HFFc6 (cell line): ENCODE results near the gene NKD1. TPM values are rescaled to one million over a fixed set of nuclear protein-coding genes. Genes with fewer than 3 reads are reported as not detected.
A peak's percentile ranks its signal among the peaks of the same experiment; 100 is the strongest.

ENCODE experiments used
- DNase-seq: peaks from one replicate; pipeline ENCODE4 v3.0.0-alpha.2; 2018
- H3K27ac Mint-ChIP-seq: 2 replicates; pipeline ENCODE4 v1.8.0; 2020; ENCODE audit warnings: mild to moderate bottlenecking, mixed read lengths
- H3K27me3 Mint-ChIP-seq: 2 replicates; pipeline ENCODE4 v1.8.0; 2021; ENCODE audit warnings: mild to moderate bottlenecking, moderate library complexity, mixed read lengths; ENCODE audit not compliant: insufficient read depth
- H3K36me3 Mint-ChIP-seq: 2 replicates; pipeline ENCODE4 v1.8.0; 2021; ENCODE audit warnings: low read depth, mixed read lengths
- H3K4me1 Mint-ChIP-seq: 2 replicates; pipeline ENCODE4 v1.8.0; 2020; ENCODE audit warnings: low read depth, mixed read lengths
- H3K4me3 Mint-ChIP-seq: 2 replicates; pipeline ENCODE4 v1.8.0; 2020; ENCODE audit warnings: mild to moderate bottlenecking, moderate library complexity, mixed read lengths
- H3K9me3 Mint-ChIP-seq: 2 replicates; pipeline ENCODE4 v1.8.0; 2020; ENCODE audit warnings: mild to moderate bottlenecking, mixed read lengths
- CTCF ChIP-seq: fragments of 200-600 bp; sonication (generic); IDR thresholded peaks from 2 replicates; pipeline ENCODE4 v1.5.0; 2021; ENCODE audit warnings: antibody characterized with exemption, mild to moderate bottlenecking
- total RNA-seq, 6 experiments: library from RNA; stranded (reverse); fragmentation: NEBNext Ultra II Directional; extraction: Animal tissue kit (Norgen Biotek cat#: 25700); gene quantifications; 2 replicates in 1 of 6; 3 replicates in 5 of 6; pipeline ENCODE4 v1.2.3, GENCODE V29; 2021

The NKD1 gene
- total RNA-seq, 6 experiments from 2014 or later: not detected

GRCh38 chr16:50643192-50643591, 95.0 kb downstream of the NKD1 start:
- TF ChIP-seq CTCF: no peak
- Mint-ChIP-seq H3K27ac (no peak overlapping the region), H3K4me3 (no peak overlapping the region), H3K27me3 (peaks cover 40% of the 10 kb centered on the region), H3K9me3 (no peaks in the 10 kb centered on the region), H3K36me3 (no peaks in the 10 kb centered on the region), H3K4me1 (no peaks in the 10 kb centered on the region)
- DNase-seq: no peak

- peaks cover 42% of the 10 kb centered on the region for H3K27me3 Mint-ChIP-seq
- no peak overlapping the region for H3K4me3 Mint-ChIP-seq
- H3K27ac Mint-ChIP-seq: no peak overlapping the region
- H3K36me3 Mint-ChIP-seq: no peaks in the 10 kb centered on the region
- H3K9me3 Mint-ChIP-seq: no peaks in the 10 kb centered on the region
- no peak for TF ChIP-seq CTCF
- no peaks in the 10 kb centered on the region for H3K4me1 Mint-ChIP-seq
- DNase-seq: no peak
Observed at GRCh38 chr16:50644245-50644644, 96.0 kb downstream of the NKD1 start.

GRCh38 chr16:50644729-50645128, 96.5 kb downstream of the NKD1 start:
- Mint-ChIP-seq H3K4me3 (no peak overlapping the region), H3K27me3 (peaks cover 42% of the 10 kb centered on the region), H3K36me3 (no peaks in the 10 kb centered on the region), H3K4me1 (no peaks in the 10 kb centered on the region), H3K27ac (no peak overlapping the region), H3K9me3 (no peaks in the 10 kb centered on the region)
- no peak for DNase-seq
- peak; percentile 55 for TF ChIP-seq CTCF

DNA sequence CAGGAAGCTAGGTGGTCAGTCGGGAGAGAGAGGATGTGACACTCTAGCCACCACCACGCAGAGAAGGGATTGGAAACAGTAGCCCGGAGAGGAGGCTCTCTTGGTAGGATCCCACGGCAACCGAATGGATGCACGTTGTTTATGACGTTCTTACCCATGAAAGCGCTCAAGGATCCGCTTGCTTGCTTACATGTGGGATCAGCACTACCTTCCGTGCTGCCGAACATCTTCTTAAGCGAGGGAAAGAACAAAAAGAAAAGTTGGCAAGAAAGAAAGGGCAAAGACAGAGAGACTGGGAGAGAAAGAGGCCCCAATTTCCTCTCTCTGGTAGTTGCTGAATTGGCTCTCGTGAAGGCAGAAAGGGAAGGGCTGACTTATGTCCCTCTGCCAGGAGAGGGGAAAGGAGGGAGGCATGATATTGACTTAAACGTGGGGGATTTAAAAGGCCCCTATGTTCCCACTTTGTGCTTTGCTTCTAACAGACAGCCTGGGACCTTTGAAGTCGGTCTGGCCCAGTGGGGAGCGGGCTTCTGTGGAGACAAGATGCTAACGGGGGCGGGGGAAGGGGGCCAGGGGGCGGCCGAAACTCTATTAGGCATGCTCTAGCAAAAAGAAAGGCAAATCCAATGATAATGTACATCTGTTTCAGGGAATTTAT, 97.5 kb downstream of the NKD1 start:
- no peaks in the 10 kb centered on the region for H3K36me3 Mint-ChIP-seq
- no peak overlapping the region for H3K27ac Mint-ChIP-seq
- no peak for TF ChIP-seq CTCF
- H3K4me3 Mint-ChIP-seq: no peak overlapping the region
- H3K9me3 Mint-ChIP-seq: no peaks in the 10 kb centered on the region
- DNase-seq: no peak
- H3K27me3 Mint-ChIP-seq: peaks cover 41% of the 10 kb centered on the region
- H3K4me1 Mint-ChIP-seq: no peaks in the 10 kb centered on the region

- no peak for DNase-seq
- H3K4me3 Mint-ChIP-seq: no peak overlapping the region
- H3K27ac Mint-ChIP-seq: no peak overlapping the region
- H3K36me3 Mint-ChIP-seq: no peaks in the 10 kb centered on the region
- H3K27me3 Mint-ChIP-seq: peaks cover 36% of the 10 kb centered on the region
- no peaks in the 10 kb centered on the region for H3K4me1 Mint-ChIP-seq
- no peaks in the 10 kb centered on the region for H3K9me3 Mint-ChIP-seq
- no peak for TF ChIP-seq CTCF
Observed at GRCh38 chr16:50646345-50646744, 98.1 kb downstream of the NKD1 start.
